GM12878 (cell line): ENCODE results near the gene DCAF8. TPM values are rescaled to one million over a fixed set of nuclear protein-coding genes. Genes with fewer than 3 reads are reported as not detected.

Experiments
- ATAC-seq: fragments of 200-7000 bp; cut with Tn5 transposase; 3 replicates; pipeline ENCODE4 v1.9.1; 2020; ENCODE audit warnings: mild to moderate bottlenecking, moderate library complexity
- BruUV-seq: library from RNA; stranded (reverse); fragments of 400-500 nt; replicated peaks from 2 replicates; lab custom pipeline; 2021; lab: Mats Ljungman, UMichigan
- CTCF ChIA-PET: fragments of 300-600 bp; sonication (Branson Sonifier 250); formaldehyde crosslinking; extraction: SDS; loops from one replicate; lab custom pipeline; 2021; ENCODE audit warnings: inconsistent platforms; lab: Yijun Ruan, JAX
- POLR2A ChIA-PET: fragments of 350-600 bp; formaldehyde crosslinking; extraction: SDS; loops from one replicate; lab custom pipeline; 2021; ENCODE audit warnings: inconsistent platforms; lab: Charles Lee
- RAD21 ChIA-PET: fragments of 300-600 bp; sonication (Branson Sonifier 250); formaldehyde crosslinking; loops from one replicate; lab custom pipeline; 2023; ENCODE audit warnings: antibody characterized with exemption; ENCODE audit not compliant: unreplicated experiment; lab: Charles Lee
- SMC1A ChIA-PET: fragments of 300-600 bp; sonication (Branson Sonifier 250); formaldehyde crosslinking; loops from one replicate; lab custom pipeline; 2023; ENCODE audit not compliant: unreplicated experiment, uncharacterized antibody; lab: Charles Lee
- DNase-seq: peaks from one replicate; pipeline ENCODE4 v3.0.0-alpha.2; 2011; ENCODE audit warnings: low read depth, low spot score
- FAIRE-seq: peaks from 3 replicates; lab custom pipeline; 2011; peaks lifted over from hg19 to GRCh38; lab: Jason Lieb, UNC
- H2AFZ ChIP-seq: 2 replicates; pipeline ENCODE4 v1.6.0; 2011; ENCODE audit warnings: low read depth, low read length, control low read depth; ENCODE audit not compliant: control insufficient read depth
- H3K27ac ChIP-seq: 2 replicates; pipeline ENCODE4 v1.5.1; 2011; ENCODE audit warnings: control low read depth; ENCODE audit not compliant: control insufficient read depth, insufficient read depth
- H3K27me3 ChIP-seq, 2 experiments: replicated peaks in 1 of 2; 2 replicates each; pipeline versions ENCODE4 v1.6.0 to v1.6.1; 2011; ENCODE audit warnings: low read length in 1 of 2; ENCODE audit not compliant: control insufficient read depth in 2 of 2, insufficient read depth in 2 of 2
- H3K36me3 ChIP-seq, 2 experiments: 2 replicates each; pipeline ENCODE4 v1.5.1; 2011; ENCODE audit warnings: low read length in 1 of 2; ENCODE audit not compliant: control insufficient read depth in 2 of 2, insufficient read depth in 2 of 2
- H3K4me1 ChIP-seq: 2 replicates; pipeline ENCODE4 v1.6.1; 2011; ENCODE audit warnings: mild to moderate bottlenecking, low read length, moderate library complexity, mixed read lengths; ENCODE audit not compliant: control insufficient read depth, insufficient read depth
- H3K4me2 ChIP-seq: 2 replicates; pipeline ENCODE4 v1.6.0; 2011; ENCODE audit warnings: control low read depth; ENCODE audit not compliant: control insufficient read depth, insufficient read depth
- H3K4me3 ChIP-seq: fragments of 200-600 bp; sonication (generic); 2 replicates; pipeline ENCODE4 v1.5.1; 2016
- H3K79me2 ChIP-seq: 2 replicates; pipeline ENCODE4 v1.6.0; 2011; ENCODE audit warnings: low read length; ENCODE audit not compliant: control insufficient read depth, insufficient read depth
- H3K9ac ChIP-seq: 2 replicates; pipeline ENCODE4 v1.8.0; 2011; ENCODE audit warnings: low read length, control low read depth, mixed read lengths; ENCODE audit not compliant: control insufficient read depth, insufficient read depth
- H3K9me3 ChIP-seq: replicated peaks from 3 replicates; pipeline ENCODE4 v1.5.1; 2011; ENCODE audit warnings: mild to moderate bottlenecking, low read length; ENCODE audit not compliant: control insufficient read depth, insufficient read depth
- H4K20me1 ChIP-seq: 2 replicates; pipeline ENCODE4 v1.6.0; 2011; ENCODE audit not compliant: control insufficient read depth, insufficient read depth
- BACH1 ChIP-seq: fragments of 450-650 bp; IDR thresholded peaks from 2 replicates; pipeline ENCODE4 v1.6.1; 2017; ENCODE audit warnings: mild to moderate bottlenecking, borderline replicate concordance
- CBX5 ChIP-seq: sonication (generic); IDR thresholded peaks from 2 replicates; pipeline ENCODE4 v1.6.1; 2016; ENCODE audit warnings: low read depth, moderate library complexity, mild to moderate bottlenecking, inconsistent platforms
- CTCF ChIP-seq, 3 experiments: IDR thresholded peaks in 2 of 3; conservative IDR thresholded peaks in 1 of 3; 2 replicates each; pipeline ENCODE4 v1.5.1; 2011; ENCODE audit warnings: low read depth in 3 of 3, low read length in 3 of 3, mild to moderate bottlenecking in 3 of 3, control low read depth in 2 of 3, moderate library complexity in 2 of 3, inconsistent platforms in 1 of 3, mixed read lengths in 1 of 3; ENCODE audit not compliant: control insufficient read depth in 2 of 3, insufficient read depth in 1 of 3; ENCODE audit errors: extremely low read depth in 1 of 3
- HCFC1 ChIP-seq: fragments of 150-350 bp; IDR thresholded peaks from 2 replicates; pipeline ENCODE4 v1.6.1; 2014; ENCODE audit warnings: low read length
- HDAC2 ChIP-seq: fragments of 200-600 bp; sonication (generic); IDR thresholded peaks from 2 replicates; pipeline ENCODE4 v1.6.1; 2017
- JUND ChIP-seq: IDR thresholded peaks from 2 replicates; pipeline ENCODE4 v1.6.1; 2012; ENCODE audit warnings: low read depth, mild to moderate bottlenecking, low read length, improper control_type of control experiment, moderate library complexity
- MTA2 ChIP-seq: fragments of 450-650 bp; IDR thresholded peaks from 2 replicates; pipeline ENCODE4 v1.6.1; 2016; ENCODE audit warnings: low read depth, mild to moderate bottlenecking, moderate library complexity
- PAX8 ChIP-seq: fragments of 450-650 bp; IDR thresholded peaks from 2 replicates; pipeline ENCODE4 v1.6.1; 2017; ENCODE audit warnings: mild to moderate bottlenecking, moderate library complexity
- RCOR1 ChIP-seq: conservative IDR thresholded peaks from 2 replicates; pipeline ENCODE4 v1.6.1; 2012; ENCODE audit warnings: low read depth, low read length, improper control_type of control experiment
- WGBS: methylation state at CpG from one replicate; pipeline ENCODE4 v1.1.6; 2016; ENCODE audit warnings: low lambda C conversion rate; ENCODE audit not compliant: insufficient replicate concordance, insufficient coverage; ENCODE audit errors: missing lambda C conversion rate; 5-methylcytosine and 5-hydroxymethylcytosine counted together
- in situ Hi-C: fragments of 300-500 bp; cut with MboI; formaldehyde crosslinking; loops from 9 replicates; pipeline ENCODE4 v1.14.3; 2018; ENCODE audit warnings: mixed read lengths
- intact Hi-C: fragments of 100-400 bp; cut with micrococcal nuclease; formaldehyde crosslinking; loops from one replicate; pipeline ENCODE4 v1.14.2; 2022; ENCODE audit not compliant: unreplicated experiment
- polyA plus RNA-seq, 11 experiments: library from polyadenylated mRNA; depleted of rRNA in 4 of 11; unstranded in 6 of 11; stranded (reverse) in 5 of 11; fragments of >200 nt; fragmentation: Nextera tagmentation in 4 of 11; fragmentation: Illumina TruSeq in 1 of 11; extraction: Ambion mirVana in 4 of 11; extraction: Trizol in 1 of 11; gene quantifications; 1 replicate in 1 of 11; 2 replicates in 10 of 11; pipeline versions ENCODE4 v1.2.1 to v1.2.3, GENCODE V29; 2011 to 2016; ENCODE audit warnings: inconsistent platforms in 2 of 11, missing spikeins in 2 of 11, low read depth in 1 of 11
- total RNA-seq, 4 experiments: library from RNA; depleted of rRNA in 3 of 4; stranded (reverse); fragments of >200 nt in 3 of 4; fragmentation: Illumina TruSeq in 1 of 4; extraction: Trizol in 1 of 4; gene quantifications; 2 replicates each; pipeline versions ENCODE4 v1.2.1 to v1.2.3, GENCODE V29; 2013 to 2021

The DCAF8 gene
- total and polyA plus RNA-seq, 10 of the 15 experiments (the other 5 are each of a cell fraction or from before 2014, with no cell fraction given) = 10.4 to 152 (median 84.6) TPM

GRCh38 chr1:160256396-160257046 is 5.8 kb downstream of the DCAF8 start:
- no peak overlapping the region for H3K9ac ChIP-seq
- 57% methylated on average over 3 of the region's 3 CpGs for WGBS
- ChIA-PET RAD21 (interaction anchor here (0.6 to 5.0 kb wide), 5 partner anchors 35 to 160 kb away, joined by 3 to 30 read pairs (median 3); no protein-coding TSS in a partner anchor), CTCF (interaction anchor here (0.6 to 10.6 kb wide), 11 partner anchors 13 to 156 kb away, joined by 3 to 273 read pairs (median 3); partner anchors contain the start of gene CASQ1), SMC1A (interaction anchor here (0.9 to 9.5 kb wide), 9 partner anchors 13 to 171 kb away, joined by 3 to 98 read pairs (median 5); partner anchors contain the start of gene PEX19), POLR2A (interaction anchor here (0.6 kb wide), 1 partner anchor 11 kb away, joined by 3 read pairs; no protein-coding TSS in a partner anchor)
- no peak overlapping the region for H2AFZ ChIP-seq
- no peak overlapping the region for H3K4me2 ChIP-seq
- no peaks in the 10 kb centered on the region for H3K4me1 ChIP-seq
- intact Hi-C loops = no loop called here
- no peaks in the 10 kb centered on the region for H3K27me3 ChIP-seq
- in situ Hi-C loops = no loop called here
- DNase-seq (no peak), FAIRE-seq (no peak), ATAC-seq (no peak)
- peaks cover 33% of the 10 kb centered on the region for H3K79me2 ChIP-seq
- TF ChIP-seq RCOR1 (no peak), CBX5 (no peak), JUND (no peak), HDAC2 (no peak), CTCF (IDR thresholded peaks at IDR 0.05 in 2 of 3, conservative IDR thresholded peaks at IDR 0.05 in 1 of 3; ENCODE audit: control insufficient read depth in 2 of 3, extremely low read depth in 1 of 3, insufficient read depth in 1 of 3, low read depth in 3 of 3, low read length in 3 of 3) (no peak), PAX8 (no peak), BACH1 (no peak), HCFC1 (no peak), MTA2 (no peak)
- no peaks in the 10 kb centered on the region for H3K36me3 ChIP-seq
- no peaks in the 10 kb centered on the region for H4K20me1 ChIP-seq
- no peak overlapping the region for H3K4me3 ChIP-seq
- BruUV-seq = no TSS peak
- H3K9me3 ChIP-seq = no peaks in the 10 kb centered on the region
- H3K27ac ChIP-seq = no peak overlapping the region
